Vagina (tissue), 2 donors: Measurements from ENCODE around the gene SLCO2B1. TPM values are rescaled to one million over a fixed set of nuclear protein-coding genes. Genes with fewer than 3 reads are reported as not detected.

ENCODE experiments used
- DNase-seq, 2 donors: peaks; one replicate each; pipeline ENCODE4 v3.0.0-alpha.2; 2017; ENCODE audit errors: extremely low spot score in 2 of 2
- H3K27ac ChIP-seq: fragments of 200-600 bp; sonication (generic); one replicate; pipeline ENCODE4 v1.5.1; 2019
- H3K27me3 ChIP-seq: fragments of 200-600 bp; sonication (generic); one replicate; pipeline ENCODE4 v1.5.1; 2019
- H3K36me3 ChIP-seq, 2 donors: fragments of 200-600 bp; sonication (generic); one replicate each; pipeline ENCODE4 v1.5.1; 2017 to 2019
- H3K4me1 ChIP-seq: fragments of 200-600 bp; sonication (generic); one replicate; pipeline ENCODE4 v1.5.1; 2019
- H3K4me3 ChIP-seq, 2 donors: fragments of 200-600 bp; sonication (generic); 1 replicate in 1 of 2; 2 replicates in 1 of 2; pipeline ENCODE4 v1.5.1; 2016 to 2019
- H3K9me3 ChIP-seq: fragments of 200-600 bp; sonication (generic); one replicate; pipeline ENCODE4 v1.5.1; 2019
- POLR2A ChIP-seq, 2 donors: fragments of 450-650 bp; IDR thresholded peaks; one replicate each; pipeline ENCODE4 v1.6.1; 2017; ENCODE audit warnings: antibody characterized with exemption in 2 of 2, mild to moderate bottlenecking in 2 of 2, moderate library complexity in 2 of 2
- POLR2AphosphoS5 ChIP-seq, 2 donors: sonication (generic); formaldehyde crosslinking; IDR thresholded peaks; one replicate each; pipeline ENCODE4 v1.9.0; 2017; ENCODE audit warnings: antibody characterized with exemption in 2 of 2, mild to moderate bottlenecking in 2 of 2, low read depth in 1 of 2; ENCODE audit not compliant: insufficient read depth in 1 of 2
- intact Hi-C: fragments of 100-400 bp; cut with DNase I; formaldehyde crosslinking; loops from one replicate; pipeline ENCODE4 v1.15.1; 2023
- total RNA-seq: library from RNA; depleted of rRNA; stranded (reverse); fragments of >200 nt; gene quantifications from one replicate; pipeline ENCODE4 v1.2.3, GENCODE V29; 2016
- TF ChIP-seq, protein P1 (sequence below), 3 experiments: fragments of 450-650 bp in 2 of 3; fragments of 200-600 bp in 1 of 3; sonication (generic) in 1 of 3; IDR thresholded peaks; one replicate each; pipeline ENCODE4 v1.5.1; 2017 to 2019; ENCODE audit warnings: antibody characterized with exemption in 3 of 3, mild to moderate bottlenecking in 2 of 3, moderate library complexity in 2 of 3

SLCO2B1 gene
- total RNA-seq, 1 donor from 2014 or later, result 55.5 TPM

DNA sequence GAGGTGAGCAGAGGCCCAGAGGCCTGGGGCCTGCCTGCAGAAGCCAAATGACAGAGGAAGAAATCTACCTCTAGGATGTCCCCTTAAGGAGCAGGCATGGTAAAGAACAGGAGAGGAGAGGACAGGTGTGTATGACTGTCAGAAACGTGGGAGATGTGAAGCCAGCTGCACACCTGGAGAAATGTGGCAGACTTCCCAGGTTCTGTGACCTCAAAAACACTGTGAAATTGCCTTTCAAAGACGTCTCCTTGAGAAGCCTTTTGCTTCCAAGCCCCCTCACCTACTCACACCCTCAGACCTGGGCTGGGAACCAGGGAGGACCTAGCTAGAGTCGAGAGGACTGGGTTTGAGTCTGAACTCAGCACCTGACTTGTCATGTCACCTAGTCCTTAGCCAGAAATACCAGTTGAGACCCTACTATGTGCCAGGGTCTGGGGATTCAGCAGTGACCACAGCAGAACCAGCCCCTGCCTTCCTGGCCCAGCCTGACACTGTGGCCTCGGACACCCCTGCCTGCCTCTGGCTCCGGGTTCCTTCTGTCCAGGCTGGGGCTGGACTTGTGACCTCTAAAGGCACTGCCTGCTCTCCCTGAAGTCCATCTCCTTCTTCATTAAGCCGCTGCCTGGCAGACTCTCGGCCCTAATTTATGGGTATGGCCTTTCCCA lies 95.2 kb downstream of the SLCO2B1 start:
- no peaks in the 10 kb centered on the region for H3K36me3 ChIP-seq
- TF ChIP-seq POLR2AphosphoS5 (IDR thresholded peaks at IDR 0.05; ENCODE audit: insufficient read depth in 1 of 2, low read depth in 1 of 2) (no peak), POLR2A (IDR thresholded peaks at IDR 0.05) (no peak)
- TF ChIP-seq, protein P1, sequence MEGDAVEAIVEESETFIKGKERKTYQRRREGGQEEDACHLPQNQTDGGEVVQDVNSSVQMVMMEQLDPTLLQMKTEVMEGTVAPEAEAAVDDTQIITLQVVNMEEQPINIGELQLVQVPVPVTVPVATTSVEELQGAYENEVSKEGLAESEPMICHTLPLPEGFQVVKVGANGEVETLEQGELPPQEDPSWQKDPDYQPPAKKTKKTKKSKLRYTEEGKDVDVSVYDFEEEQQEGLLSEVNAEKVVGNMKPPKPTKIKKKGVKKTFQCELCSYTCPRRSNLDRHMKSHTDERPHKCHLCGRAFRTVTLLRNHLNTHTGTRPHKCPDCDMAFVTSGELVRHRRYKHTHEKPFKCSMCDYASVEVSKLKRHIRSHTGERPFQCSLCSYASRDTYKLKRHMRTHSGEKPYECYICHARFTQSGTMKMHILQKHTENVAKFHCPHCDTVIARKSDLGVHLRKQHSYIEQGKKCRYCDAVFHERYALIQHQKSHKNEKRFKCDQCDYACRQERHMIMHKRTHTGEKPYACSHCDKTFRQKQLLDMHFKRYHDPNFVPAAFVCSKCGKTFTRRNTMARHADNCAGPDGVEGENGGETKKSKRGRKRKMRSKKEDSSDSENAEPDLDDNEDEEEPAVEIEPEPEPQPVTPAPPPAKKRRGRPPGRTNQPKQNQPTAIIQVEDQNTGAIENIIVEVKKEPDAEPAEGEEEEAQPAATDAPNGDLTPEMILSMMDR (IDR thresholded peaks at IDR 0.05), result no peak
- H3K4me1 ChIP-seq, result peaks cover 5% of the 10 kb centered on the region
- no peak overlapping the region for H3K27ac ChIP-seq
- DNase-seq, result no peak
- H3K27me3 ChIP-seq, result peaks cover 7% of the 10 kb centered on the region
- H3K9me3 ChIP-seq, result no peaks in the 10 kb centered on the region
- H3K4me3 ChIP-seq, result no peak overlapping the region
- intact Hi-C loops, result loop anchor here (10.0 kb wide), 2 partner anchors 221 to 301 kb away; partner anchors contain the start of genes SPCS2 and XRRA1

- Histone ChIP-seq H3K4me3 (no peak overlapping the region), H3K4me1 (peaks cover 5% of the 10 kb centered on the region), H3K27me3 (peaks cover 7% of the 10 kb centered on the region), H3K36me3 (no peaks in the 10 kb centered on the region), H3K9me3 (no peaks in the 10 kb centered on the region), H3K27ac (no peak overlapping the region)
- intact Hi-C loops, result loop anchor here (10.0 kb wide), 2 partner anchors 222 to 302 kb away; partner anchors contain the start of genes SPCS2 and XRRA1
- TF ChIP-seq POLR2AphosphoS5 (IDR thresholded peaks at IDR 0.05; ENCODE audit: insufficient read depth in 1 of 2, low read depth in 1 of 2) (no peak), POLR2A (IDR thresholded peaks at IDR 0.05) (no peak)
- TF ChIP-seq, protein P1 (IDR thresholded peaks at IDR 0.05), result no peak
- DNase-seq, result no peak
Observed at GRCh38 chr11:75246671-75247350, 95.9 kb downstream of the SLCO2B1 start.

DNA sequence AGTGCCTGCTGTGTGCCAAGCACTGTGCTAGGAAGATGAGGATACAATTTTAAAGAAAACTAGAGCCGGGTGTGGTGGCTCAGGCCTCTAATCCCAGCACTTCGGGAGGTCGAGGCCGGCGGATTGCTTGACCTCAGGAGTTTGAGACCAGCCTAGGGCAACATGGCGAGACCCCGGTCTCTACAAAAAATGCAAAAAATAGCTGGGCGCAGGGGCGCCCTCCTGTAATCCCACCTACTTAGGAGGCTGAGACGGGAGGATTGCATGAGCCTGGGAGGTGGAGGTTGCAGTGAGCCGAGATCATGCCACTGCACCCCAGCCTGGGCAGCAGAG lies 98.0 kb downstream of the SLCO2B1 start:
- TF ChIP-seq, protein P1 (IDR thresholded peaks at IDR 0.05), result no peak
- TF ChIP-seq POLR2A (IDR thresholded peaks at IDR 0.05), result no peak
- TF ChIP-seq POLR2AphosphoS5 (IDR thresholded peaks at IDR 0.05; ENCODE audit: insufficient read depth in 1 of 2, low read depth in 1 of 2), result no peak
- no peaks in the 10 kb centered on the region for H3K27me3 ChIP-seq
- intact Hi-C loops, result loop anchor here (10.0 kb wide), 2 partner anchors 224 to 304 kb away; partner anchors contain the start of genes SPCS2 and XRRA1
- DNase-seq, result no peak
- H3K36me3 ChIP-seq, result no peaks in the 10 kb centered on the region
- H3K27ac ChIP-seq, result no peak overlapping the region
- H3K4me3 ChIP-seq, result no peak overlapping the region
- peaks cover 5% of the 10 kb centered on the region for H3K9me3 ChIP-seq
- H3K4me1 ChIP-seq, result no peaks in the 10 kb centered on the region

- intact Hi-C loops, result loop anchor here (10.0 kb wide), 2 partner anchors 225 to 305 kb away; partner anchors contain the start of genes SPCS2 and XRRA1
- DNase-seq, result no peak
- Histone ChIP-seq H3K4me1 (no peaks in the 10 kb centered on the region), H3K4me3 (no peak overlapping the region), H3K27ac (no peak overlapping the region), H3K36me3 (no peaks in the 10 kb centered on the region), H3K9me3 (peaks cover 5% of the 10 kb centered on the region), H3K27me3 (no peaks in the 10 kb centered on the region)
- TF ChIP-seq POLR2A (IDR thresholded peaks at IDR 0.05) (no peak), POLR2AphosphoS5 (IDR thresholded peaks at IDR 0.05; ENCODE audit: insufficient read depth in 1 of 2, low read depth in 1 of 2) (no peak)
- TF ChIP-seq, protein P1 (IDR thresholded peaks at IDR 0.05), result no peak
Observed at GRCh38 chr11:75249704-75250103, 98.8 kb downstream of the SLCO2B1 start.

DNA sequence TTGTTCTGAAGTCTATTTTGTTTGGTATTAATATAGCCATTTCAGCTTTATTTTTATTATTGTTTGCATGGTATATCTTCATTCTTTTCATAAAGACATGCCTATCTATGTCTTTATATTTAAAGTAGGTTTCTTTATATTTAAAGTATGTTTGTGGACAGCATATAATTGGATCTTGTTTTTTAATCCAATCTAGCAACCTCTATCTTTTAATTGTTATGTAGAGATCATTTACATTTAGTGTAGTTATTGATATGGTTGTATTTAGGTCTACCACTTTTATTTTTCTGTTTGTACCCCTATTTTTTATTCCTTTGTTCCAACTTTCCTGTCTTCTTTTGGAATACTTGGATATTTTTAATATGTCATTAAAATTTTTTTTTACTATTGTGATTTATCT lies 103.4 kb downstream of the SLCO2B1 start:
- peaks cover 5% of the 10 kb centered on the region for H3K9me3 ChIP-seq
- no peaks in the 10 kb centered on the region for H3K4me1 ChIP-seq
- H3K27me3 ChIP-seq, result no peaks in the 10 kb centered on the region
- no peak overlapping the region for H3K4me3 ChIP-seq
- no peak for DNase-seq
- intact Hi-C loops, result no loop called here
- TF ChIP-seq POLR2A (IDR thresholded peaks at IDR 0.05) (no peak), POLR2AphosphoS5 (IDR thresholded peaks at IDR 0.05; ENCODE audit: insufficient read depth in 1 of 2, low read depth in 1 of 2) (no peak)
- TF ChIP-seq, protein P1 (IDR thresholded peaks at IDR 0.05), result no peak
- H3K36me3 ChIP-seq, result no peaks in the 10 kb centered on the region
- no peak overlapping the region for H3K27ac ChIP-seq
